ENCODE measurements around the gene FBN1. TPM values are rescaled to one million over a fixed set of nuclear protein-coding genes. Genes with fewer than 3 reads are reported as not detected.
A peak's percentile ranks its signal among the peaks of the same experiment; 100 is the strongest.

The FBN1 gene
- total RNA-seq, 4 donors from 2014 or later: 113 to 147 (median 120) TPM

DNA sequence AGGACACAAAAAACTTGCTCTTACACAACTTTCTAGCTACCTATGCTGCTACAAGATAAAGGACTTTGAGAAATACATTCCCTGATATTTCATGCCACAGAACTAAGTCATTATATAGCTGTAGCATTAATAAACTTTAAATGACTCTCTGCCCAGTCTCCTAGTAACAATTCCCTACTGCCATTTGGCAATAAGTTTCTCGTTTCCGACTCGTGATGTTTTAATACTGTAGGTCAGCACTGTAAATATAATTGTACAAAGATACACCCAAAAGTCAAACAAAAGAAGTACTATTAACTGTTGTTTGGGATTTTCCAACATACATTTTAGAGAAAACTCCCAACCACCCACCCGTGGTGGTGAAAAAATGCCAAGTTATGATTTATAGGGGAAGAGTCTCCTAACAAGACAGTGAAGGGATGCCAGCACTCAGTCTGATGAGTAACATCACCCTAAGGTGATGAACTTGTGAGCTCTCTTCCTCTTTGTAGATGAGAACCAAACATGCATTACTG, 182.1 kb downstream of the FBN1 start:
- Histone ChIP-seq H3K9me3 (no peaks in the 10 kb centered on the region), H3K4me1 (peaks cover 21 to 28% of the 10 kb centered on the region in 2 donors), H3K36me3 (peaks cover 20 to 31% of the 10 kb centered on the region in 2 donors), H3K27ac (no peak overlapping the region), H3K27me3 (no peaks in the 10 kb centered on the region), H3K4me3 (replicated peaks in 1 of 3) (no peak overlapping the region)
- intact Hi-C loops (cut with DNase I): no loop called here
- 91% methylated on average over 4 of the region's 4 CpGs for WGBS, 2 donors
- TF ChIP-seq POLR2A (IDR thresholded peaks at IDR 0.05): no peak
- TF ChIP-seq, protein P1, sequence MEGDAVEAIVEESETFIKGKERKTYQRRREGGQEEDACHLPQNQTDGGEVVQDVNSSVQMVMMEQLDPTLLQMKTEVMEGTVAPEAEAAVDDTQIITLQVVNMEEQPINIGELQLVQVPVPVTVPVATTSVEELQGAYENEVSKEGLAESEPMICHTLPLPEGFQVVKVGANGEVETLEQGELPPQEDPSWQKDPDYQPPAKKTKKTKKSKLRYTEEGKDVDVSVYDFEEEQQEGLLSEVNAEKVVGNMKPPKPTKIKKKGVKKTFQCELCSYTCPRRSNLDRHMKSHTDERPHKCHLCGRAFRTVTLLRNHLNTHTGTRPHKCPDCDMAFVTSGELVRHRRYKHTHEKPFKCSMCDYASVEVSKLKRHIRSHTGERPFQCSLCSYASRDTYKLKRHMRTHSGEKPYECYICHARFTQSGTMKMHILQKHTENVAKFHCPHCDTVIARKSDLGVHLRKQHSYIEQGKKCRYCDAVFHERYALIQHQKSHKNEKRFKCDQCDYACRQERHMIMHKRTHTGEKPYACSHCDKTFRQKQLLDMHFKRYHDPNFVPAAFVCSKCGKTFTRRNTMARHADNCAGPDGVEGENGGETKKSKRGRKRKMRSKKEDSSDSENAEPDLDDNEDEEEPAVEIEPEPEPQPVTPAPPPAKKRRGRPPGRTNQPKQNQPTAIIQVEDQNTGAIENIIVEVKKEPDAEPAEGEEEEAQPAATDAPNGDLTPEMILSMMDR (IDR thresholded peaks at IDR 0.05): no peak
- DNase-seq: no peak

DNA sequence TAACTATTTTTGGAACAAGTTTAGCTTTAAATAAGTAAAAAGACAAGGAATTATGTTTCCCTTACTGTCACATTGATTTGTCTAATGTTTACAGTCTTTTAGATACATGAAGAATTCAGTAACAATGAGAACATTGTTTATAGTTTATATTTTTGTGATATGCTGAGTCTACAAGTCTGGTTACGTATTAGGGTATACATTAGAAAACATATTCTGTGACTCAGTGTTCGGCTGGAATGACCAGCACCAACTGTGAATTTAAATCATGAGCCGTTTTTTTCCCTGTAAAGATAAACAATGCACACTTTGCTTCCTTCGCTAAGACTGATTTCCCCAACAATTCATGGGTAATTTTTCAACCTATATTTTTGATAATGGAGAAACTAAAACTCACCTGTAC, 182.8 kb downstream of the FBN1 start:
- H3K36me3 ChIP-seq: peaks cover 20 to 29% of the 10 kb centered on the region in 2 donors

DNA sequence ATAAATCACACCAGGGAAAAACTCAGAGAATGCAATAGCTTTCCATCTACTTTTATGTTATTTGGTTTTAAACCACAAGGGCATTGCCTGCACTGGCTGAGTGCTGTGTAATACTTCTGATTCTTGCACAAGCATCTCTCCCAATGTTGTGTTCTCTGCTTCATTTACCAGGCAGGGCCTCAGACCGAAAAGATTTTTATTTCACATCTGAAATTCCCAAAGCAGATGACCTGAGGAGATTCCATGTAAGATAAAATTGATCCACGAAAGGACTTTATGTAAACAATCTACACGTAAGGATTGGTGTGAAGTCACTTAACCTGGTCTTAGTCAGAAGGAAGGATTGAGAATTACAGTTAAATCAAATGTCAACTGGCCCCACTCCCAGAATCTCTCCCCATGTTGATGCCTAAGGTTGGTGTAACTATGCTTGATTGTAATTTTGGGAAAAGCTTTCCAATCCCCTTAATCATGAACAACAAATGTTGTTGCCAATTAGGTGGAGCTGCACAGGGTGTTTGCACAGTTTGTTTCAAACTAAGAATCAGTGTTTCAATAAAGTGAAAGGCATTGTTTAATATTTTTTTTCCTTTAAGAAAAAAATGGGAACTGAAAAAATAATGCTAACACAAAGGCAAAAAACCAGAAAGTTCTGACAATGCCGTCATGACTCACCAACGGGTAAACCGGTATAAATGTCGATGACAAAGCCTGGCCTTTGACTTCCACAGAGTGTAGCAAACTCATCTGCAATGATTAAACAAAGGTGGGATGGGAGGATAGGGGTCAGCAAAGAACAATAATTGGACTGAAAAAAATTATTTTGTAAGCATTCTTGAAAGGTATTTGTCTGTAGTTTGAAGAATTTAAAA, 185.7 kb downstream of the FBN1 start:
- TF ChIP-seq POLR2A (IDR thresholded peaks at IDR 0.05): no peak
- TF ChIP-seq, protein P1 (IDR thresholded peaks at IDR 0.05): peak in 2 of 6 experiments; percentile 19 to 33
- Histone ChIP-seq H3K9me3 (no peaks in the 10 kb centered on the region), H3K27ac (peak overlapping the region; percentile 14 to 42 (median 33)), H3K4me3 (replicated peaks in 1 of 3) (no peak overlapping the region), H3K36me3 (peaks cover 19 to 31% of the 10 kb centered on the region in 2 donors), H3K27me3 (no peaks in the 10 kb centered on the region), H3K4me1 (peaks cover 15 to 20% of the 10 kb centered on the region in 2 donors)
- 57% methylated on average over 7 of the region's 7 CpGs for WGBS, 2 donors
- intact Hi-C loops (cut with DNase I): no loop called here
- DNase-seq: peak in 1 of 2 donors; percentile 25

More for the DNA sequence above, 182.8 kb downstream of the FBN1 start:
- no peak for DNase-seq
- WGBS, 2 donors: 93 to 96% methylated on average over 4 of the region's 4 CpGs
- Histone ChIP-seq H3K4me1 (peaks cover 21 to 28% of the 10 kb centered on the region in 2 donors), H3K9me3 (no peaks in the 10 kb centered on the region), H3K4me3 (replicated peaks in 1 of 3) (no peak overlapping the region), H3K27ac (no peak overlapping the region), H3K27me3 (no peaks in the 10 kb centered on the region)
- intact Hi-C loops (cut with DNase I): no loop called here
- TF ChIP-seq, protein P1 (IDR thresholded peaks at IDR 0.05): no peak

DNA sequence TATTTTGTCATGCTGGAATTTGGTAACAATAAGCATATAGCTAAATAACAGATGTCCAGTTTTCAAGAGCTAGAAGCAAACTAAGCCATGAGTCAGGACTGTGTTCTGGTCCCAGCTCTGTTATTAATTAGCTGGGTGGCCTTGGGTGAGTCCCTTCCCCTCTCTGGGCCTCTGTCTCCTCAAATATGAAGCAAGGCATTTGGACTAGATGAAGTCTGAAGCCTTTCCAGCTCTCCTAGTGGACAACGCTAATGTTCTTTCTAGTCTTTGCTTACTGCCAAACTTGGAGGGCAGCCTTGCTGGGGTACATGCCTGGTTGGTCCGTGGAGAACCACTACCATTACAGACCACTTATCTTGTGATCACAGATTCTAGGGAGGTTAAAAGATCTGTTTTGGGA, 186.6 kb downstream of the FBN1 start:
- Histone ChIP-seq H3K4me1 (peaks cover 15 to 20% of the 10 kb centered on the region in 2 donors), H3K9me3 (no peaks in the 10 kb centered on the region), H3K27ac (peak overlapping the region in 2 of 3 donors; percentile 8 to 14), H3K27me3 (no peaks in the 10 kb centered on the region), H3K4me3 (replicated peaks in 1 of 3) (no peak overlapping the region), H3K36me3 (peaks cover 16 to 24% of the 10 kb centered on the region in 2 donors)
- no peak for TF ChIP-seq POLR2A (IDR thresholded peaks at IDR 0.05)
- TF ChIP-seq, protein P1 (IDR thresholded peaks at IDR 0.05): no peak
- 21 to 25% methylated on average over 2 of the region's 2 CpGs for WGBS, 2 donors
- intact Hi-C loops (cut with DNase I): no loop called here
- DNase-seq: peak; percentile 80 to 81

DNA sequence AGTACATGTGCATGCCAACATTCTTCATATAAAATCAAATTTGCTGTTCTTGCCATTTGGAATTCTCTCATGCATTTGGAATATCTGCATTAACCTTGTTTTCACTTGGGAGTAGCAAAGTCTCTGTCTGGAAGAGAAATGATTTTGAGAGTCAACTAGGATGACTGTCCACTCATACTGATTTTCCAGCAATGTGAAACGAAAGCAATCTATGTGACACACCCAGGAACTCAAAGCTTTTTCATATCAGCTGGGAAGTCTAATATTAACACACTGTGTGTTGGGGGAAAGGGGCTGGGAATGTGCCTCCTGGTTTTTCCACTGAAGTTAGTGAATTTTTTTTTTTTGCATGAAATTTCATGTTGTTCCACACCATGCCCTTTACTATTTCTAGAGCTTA, 189.4 kb downstream of the FBN1 start:
- H3K4me3 ChIP-seq (replicated peaks in 1 of 3): no peak overlapping the region
- H3K4me1 ChIP-seq: peaks cover 15 to 20% of the 10 kb centered on the region in 2 donors
- no peak overlapping the region for H3K27ac ChIP-seq
- no peaks in the 10 kb centered on the region for H3K9me3 ChIP-seq
- H3K27me3 ChIP-seq: no peaks in the 10 kb centered on the region
- no peak for DNase-seq
- no peak for TF ChIP-seq POLR2A (IDR thresholded peaks at IDR 0.05)
- TF ChIP-seq, protein P1 (IDR thresholded peaks at IDR 0.05): no peak
- intact Hi-C loops (cut with DNase I): no loop called here
- 59 to 78% methylated on average over 1 of the region's 1 CpG for WGBS, 2 donors
- H3K36me3 ChIP-seq: peaks cover 13 to 29% of the 10 kb centered on the region in 2 donors

Data from thyroid gland (tissue), 4 donors.